Measurements from ENCODE around the gene GDA.

Gene GDA

GRCh38 chr9:72254901-72255545, 105.8 kb downstream of the GDA start:
- TF ChIP-seq EZH2phosphoT487 (IDR thresholded peaks at IDR 0.05; ENCODE audit: borderline replicate concordance, low read length) (no peak), CTCF (IDR thresholded peaks at IDR 0.05; ENCODE audit: low read depth, low read length, poor library complexity, severe bottlenecking) (no peak)
- no peaks in the 10 kb centered on the region for H3K9me2 ChIP-seq (replicated peaks; ENCODE audit: control insufficient read depth, low read length)
- H3K79me2 ChIP-seq (ENCODE audit: control insufficient read depth, low read length): no peaks in the 10 kb centered on the region
- no peaks in the 10 kb centered on the region for H3K4me1 ChIP-seq (ENCODE audit: control insufficient read depth, low read length)
- H4K20me1 ChIP-seq (ENCODE audit: control insufficient read depth, insufficient read depth, low read depth, low read length): no peaks in the 10 kb centered on the region
- H3K4me2 ChIP-seq (ENCODE audit: low read length): no peak overlapping the region
- H3K27ac ChIP-seq (ENCODE audit: low read depth, low read length): no peak overlapping the region
- H3K36me3 ChIP-seq (ENCODE audit: control insufficient read depth, low read length): no peaks in the 10 kb centered on the region
- H3K9me3 ChIP-seq (ENCODE audit: control insufficient read depth, insufficient read depth, low read length): no peaks in the 10 kb centered on the region
- no peaks in the 10 kb centered on the region; the same call in 1 of the 2 replicates for H3K27me3 ChIP-seq (ENCODE audit: control insufficient read depth, low read length)
- H3K4me3 ChIP-seq (ENCODE audit: low read length): no peak overlapping the region
- no peaks in the 10 kb centered on the region for H3F3A ChIP-seq (ENCODE audit: control insufficient read depth, insufficient read depth)

DNA sequence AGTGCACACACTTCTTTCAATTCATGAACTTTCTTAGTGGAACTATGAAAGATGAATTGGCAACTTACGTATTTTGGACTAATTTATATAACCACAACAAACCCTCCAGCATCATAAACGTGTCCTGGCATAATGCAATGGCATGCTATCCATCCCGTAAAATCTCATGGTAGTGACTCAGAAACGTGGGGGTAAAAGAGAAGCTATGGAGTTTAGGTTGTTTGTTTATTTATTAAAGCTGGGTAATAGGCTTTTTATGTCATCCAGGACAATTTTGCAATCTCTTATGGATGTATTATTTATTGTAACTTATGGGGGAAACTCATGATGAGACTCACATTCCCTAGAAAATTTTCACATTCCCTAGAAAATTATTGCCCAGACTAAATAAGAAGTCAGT, 106.3 kb downstream of the GDA start:
- Histone ChIP-seq H3K27me3 (ENCODE audit: control insufficient read depth, low read length) (no peaks in the 10 kb centered on the region; the same call in 1 of the 2 replicates), H3K36me3 (ENCODE audit: control insufficient read depth, low read length) (no peaks in the 10 kb centered on the region), H3K9me2 (replicated peaks; ENCODE audit: control insufficient read depth, low read length) (no peaks in the 10 kb centered on the region), H3K9me3 (ENCODE audit: control insufficient read depth, insufficient read depth, low read length) (no peaks in the 10 kb centered on the region), H4K20me1 (ENCODE audit: control insufficient read depth, insufficient read depth, low read depth, low read length) (no peaks in the 10 kb centered on the region), H3K27ac (ENCODE audit: low read depth, low read length) (no peak overlapping the region), H3K4me2 (ENCODE audit: low read length) (no peak overlapping the region), H3F3A (ENCODE audit: control insufficient read depth, insufficient read depth) (no peaks in the 10 kb centered on the region), H3K4me1 (ENCODE audit: control insufficient read depth, low read length) (no peaks in the 10 kb centered on the region), H3K4me3 (ENCODE audit: low read length) (no peak overlapping the region), H3K79me2 (ENCODE audit: control insufficient read depth, low read length) (no peaks in the 10 kb centered on the region)
- TF ChIP-seq EZH2phosphoT487 (IDR thresholded peaks at IDR 0.05; ENCODE audit: borderline replicate concordance, low read length): no peak
- TF ChIP-seq CTCF (IDR thresholded peaks at IDR 0.05; ENCODE audit: low read depth, low read length, poor library complexity, severe bottlenecking): no peak

DNA sequence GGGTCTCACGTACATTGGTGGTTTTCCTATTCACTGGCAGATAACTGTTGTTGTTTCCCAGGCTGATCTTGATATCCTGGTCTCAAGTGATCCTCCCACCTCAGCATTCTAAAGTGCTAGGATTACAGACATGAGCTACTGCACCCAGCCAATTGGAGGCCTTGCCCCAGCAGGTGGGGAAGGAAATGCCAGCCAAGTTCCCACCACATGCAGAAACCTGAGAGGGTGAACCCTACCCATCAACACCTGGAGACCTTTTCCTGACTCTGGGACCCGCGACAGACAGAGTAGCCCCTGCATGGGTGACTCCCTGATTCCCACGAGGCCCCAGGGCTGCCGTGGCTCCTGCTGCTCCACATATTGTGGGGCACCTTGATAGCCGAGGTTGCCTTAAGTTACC, 107.7 kb downstream of the GDA start:
- Histone ChIP-seq H3K9me3 (ENCODE audit: control insufficient read depth, insufficient read depth, low read length) (no peaks in the 10 kb centered on the region), H3K27me3 (ENCODE audit: control insufficient read depth, low read length) (no peaks in the 10 kb centered on the region; the same call in 1 of the 2 replicates), H3K27ac (ENCODE audit: low read depth, low read length) (no peak overlapping the region), H3K36me3 (ENCODE audit: control insufficient read depth, low read length) (no peaks in the 10 kb centered on the region), H3K4me3 (ENCODE audit: low read length) (no peak overlapping the region), H3K9me2 (replicated peaks; ENCODE audit: control insufficient read depth, low read length) (no peaks in the 10 kb centered on the region), H3K79me2 (ENCODE audit: control insufficient read depth, low read length) (no peaks in the 10 kb centered on the region), H4K20me1 (ENCODE audit: control insufficient read depth, insufficient read depth, low read depth, low read length) (no peaks in the 10 kb centered on the region), H3K4me1 (ENCODE audit: control insufficient read depth, low read length) (no peaks in the 10 kb centered on the region), H3F3A (ENCODE audit: control insufficient read depth, insufficient read depth) (no peaks in the 10 kb centered on the region), H3K4me2 (ENCODE audit: low read length) (no peak overlapping the region)
- TF ChIP-seq CTCF (IDR thresholded peaks at IDR 0.05; ENCODE audit: low read depth, low read length, poor library complexity, severe bottlenecking) (no peak), EZH2phosphoT487 (IDR thresholded peaks at IDR 0.05; ENCODE audit: borderline replicate concordance, low read length) (no peak)

Measured in DOHH2 (cell line).